HG02678 (cell line): Measurements from ENCODE around the gene CCDC172.

Experiments
- ATAC-seq: cut with Tn5 transposase; IDR thresholded peaks from one replicate; pipeline ENCODE4 v1.9.1; 2021; ENCODE audit warnings: mild to moderate bottlenecking, moderate library complexity; ENCODE audit not compliant: unreplicated experiment

The CCDC172 gene

GRCh38 chr10:116429288-116429977 lies 105.2 kb downstream of the CCDC172 start:
- no peak for ATAC-seq
